Liver (tissue), 3 donors: ENCODE results near the gene SLC22A3.

Source experiments
- ATF3 ChIP-seq: IDR thresholded peaks from 2 replicates; pipeline ENCODE4 v1.6.1; 2016; ENCODE audit warnings: antibody characterized with exemption
- CTCF ChIP-seq: fragments of 150-350 bp; IDR thresholded peaks from 2 replicates; pipeline ENCODE4 v1.5.1; 2017; ENCODE audit warnings: improper control_type of control experiment, low read depth, low read length; ENCODE audit not compliant: missing input control
- JUND ChIP-seq, 2 donors: IDR thresholded peaks; 2 replicates each; pipeline ENCODE4 v1.6.1; 2016; ENCODE audit warnings: antibody characterized with exemption in 2 of 2
- MAX ChIP-seq: IDR thresholded peaks from 2 replicates; pipeline ENCODE4 v1.6.1; 2016; ENCODE audit warnings: antibody characterized with exemption
- REST ChIP-seq: IDR thresholded peaks from 2 replicates; pipeline ENCODE4 v1.6.1; 2016; ENCODE audit warnings: antibody characterized with exemption, mild to moderate bottlenecking
- RXRA ChIP-seq, 2 donors: IDR thresholded peaks; 2 replicates each; pipeline ENCODE4 v1.6.1; 2017 to 2018; ENCODE audit warnings: antibody characterized with exemption in 2 of 2, mild to moderate bottlenecking in 1 of 2
- SP1 ChIP-seq: IDR thresholded peaks from 2 replicates; pipeline ENCODE4 v1.6.1; 2018; ENCODE audit warnings: antibody characterized with exemption, mild to moderate bottlenecking
- TAF1 ChIP-seq: conservative IDR thresholded peaks from 2 replicates; pipeline ENCODE4 v1.6.1; 2016; ENCODE audit warnings: antibody characterized with exemption, mild to moderate bottlenecking
- YY1 ChIP-seq: IDR thresholded peaks from 2 replicates; pipeline ENCODE4 v1.6.1; 2016; ENCODE audit warnings: antibody characterized with exemption, mild to moderate bottlenecking
- ZBTB33 ChIP-seq: IDR thresholded peaks from 2 replicates; pipeline ENCODE4 v1.6.1; 2016; ENCODE audit warnings: antibody characterized with exemption
- donor health status: healthy.
- donor health status: healthy.

- TF ChIP-seq CTCF (no peak), REST (no peak), RXRA (IDR thresholded peaks at IDR 0.05) (no peak), SP1 (no peak), YY1 (no peak), ATF3 (no peak), ZBTB33 (no peak), TAF1 (no peak), JUND (IDR thresholded peaks at IDR 0.05) (no peak), MAX (no peak)
These were observed 73.7 kb downstream of the SLC22A3 start for GRCh38 chr6:160421854-160422253.
